Endothelial cell of umbilical vein (primary cell): ENCODE results near the gene LDB3. TPM values are rescaled to one million over a fixed set of nuclear protein-coding genes. Genes with fewer than 3 reads are reported as not detected.

Experiments used
- BruUV-seq: library from RNA; stranded (reverse); fragments of 400-500 nt; replicated peaks from 2 replicates; lab custom pipeline; 2021; lab: Mats Ljungman, UMichigan
- CTCF ChIA-PET: fragments of 300-600, 350-600 bp; sonication (Branson Sonifier 250); formaldehyde crosslinking; loops from one replicate; lab custom pipeline; 2021; ENCODE audit warnings: antibody characterized with exemption, inconsistent platforms; lab: Charles Lee
- POLR2A ChIA-PET: fragments of 300-600, 350-600 bp; sonication (Branson Sonifier 250); formaldehyde crosslinking; loops from one replicate; lab custom pipeline; 2021; ENCODE audit warnings: antibody characterized with exemption, inconsistent platforms; lab: Charles Lee
- DNase-seq: peaks from one replicate; pipeline ENCODE4 v3.0.0-alpha.2; 2011; ENCODE audit warnings: low read depth, low spot score
- FAIRE-seq: peaks from 2 replicates; lab custom pipeline; 2011; peaks lifted over from hg19 to GRCh38; lab: Jason Lieb, UNC
- H2AFZ ChIP-seq: 2 replicates; pipeline ENCODE4 v1.6.0; 2012; ENCODE audit warnings: low read depth, low read length, control low read depth, inconsistent platforms
- H3K27ac ChIP-seq: 2 replicates; pipeline ENCODE4 v1.5.1; 2011; ENCODE audit warnings: low read depth, mild to moderate bottlenecking, control low read depth, low read length, moderate library complexity; ENCODE audit not compliant: insufficient read depth
- H3K27me3 ChIP-seq, 2 experiments: 2 replicates each; pipeline versions ENCODE4 v1.6.0 to v1.6.1; 2011; ENCODE audit warnings: low read length in 2 of 2, mixed read lengths in 1 of 2; ENCODE audit not compliant: control insufficient read depth in 2 of 2, insufficient read depth in 2 of 2
- H3K36me3 ChIP-seq, 2 experiments: 2 replicates in 1 of 2; 3 replicates in 1 of 2; pipeline ENCODE4 v1.5.1; 2011; ENCODE audit warnings: low read length in 2 of 2, mild to moderate bottlenecking in 1 of 2, moderate library complexity in 1 of 2; ENCODE audit not compliant: control insufficient read depth in 2 of 2, insufficient read depth in 2 of 2; ENCODE audit errors: extremely low read depth in 1 of 2
- H3K4me1 ChIP-seq: 3 replicates; pipeline ENCODE4 v1.5.1; 2011; ENCODE audit warnings: mild to moderate bottlenecking, low read length; ENCODE audit not compliant: control insufficient read depth, insufficient read depth; ENCODE audit errors: extremely low read depth
- H3K4me2 ChIP-seq: 2 replicates; pipeline ENCODE4 v1.6.1; 2011; ENCODE audit warnings: low read length, control low read depth, mixed read lengths; ENCODE audit not compliant: insufficient read depth
- H3K4me3 ChIP-seq, 3 experiments: fragments of 200-600 bp in 1 of 3; sonication (generic), shearing (Covaris generic) in 1 of 3; replicated peaks in 1 of 3; 2 replicates each; pipeline ENCODE4 v1.5.1; 2011 to 2016; ENCODE audit warnings: control low read depth in 3 of 3, low read length in 3 of 3, mild to moderate bottlenecking in 2 of 3, inconsistent platforms in 1 of 3, low read depth in 1 of 3, moderate library complexity in 1 of 3; ENCODE audit not compliant: insufficient read depth in 1 of 3
- H3K79me2 ChIP-seq: 2 replicates; pipeline ENCODE4 v1.6.0; 2012; ENCODE audit warnings: low read length, inconsistent platforms; ENCODE audit not compliant: control insufficient read depth, insufficient read depth
- H3K9ac ChIP-seq: replicated peaks from 2 replicates; pipeline ENCODE3; 2011; ENCODE audit warnings: low read length, control low read depth; ENCODE audit not compliant: insufficient read depth; ENCODE audit errors: extremely low read depth
- H3K9me1 ChIP-seq: replicated peaks from 3 replicates; pipeline ENCODE4 v1.6.0; 2011; ENCODE audit warnings: mild to moderate bottlenecking, low read length; ENCODE audit not compliant: control insufficient read depth, insufficient read depth; ENCODE audit errors: extremely low read depth
- H3K9me3 ChIP-seq: replicated peaks from 2 replicates; pipeline ENCODE4 v1.5.1; 2012; ENCODE audit warnings: low read length, inconsistent platforms; ENCODE audit not compliant: control insufficient read depth, insufficient read depth
- H4K20me1 ChIP-seq: replicated peaks from 2 replicates; pipeline ENCODE3; 2011; ENCODE audit warnings: mild to moderate bottlenecking, low read length; ENCODE audit not compliant: control insufficient read depth, insufficient read depth; ENCODE audit errors: extremely low read depth
- EZH2 ChIP-seq: IDR thresholded peaks from 2 replicates; pipeline ENCODE4 v1.6.1; 2012; ENCODE audit warnings: borderline replicate concordance, low read depth, mild to moderate bottlenecking, moderate library complexity, low read length, inconsistent platforms; ENCODE audit not compliant: severe bottlenecking
- FOS ChIP-seq: IDR thresholded peaks from 2 replicates; pipeline ENCODE4 v1.6.1; 2011; ENCODE audit warnings: mild to moderate bottlenecking, low read length, moderate library complexity, borderline replicate concordance; ENCODE audit not compliant: insufficient read depth
- GATA2 ChIP-seq: IDR thresholded peaks from 2 replicates; pipeline ENCODE4 v1.7.0; 2011; ENCODE audit warnings: low read depth, mild to moderate bottlenecking, moderate library complexity, mixed read lengths, low read length; ENCODE audit not compliant: insufficient read length, insufficient read depth
- JUN ChIP-seq: IDR thresholded peaks from 2 replicates; pipeline ENCODE4 v1.6.1; 2011; ENCODE audit warnings: borderline replicate concordance, low read depth; ENCODE audit not compliant: insufficient read length, insufficient read depth
- MYC ChIP-seq: IDR thresholded peaks from one replicate; pipeline ENCODE4 v1.6.1; 2011; ENCODE audit warnings: mild to moderate bottlenecking, low read depth, low read length
- POLR2A ChIP-seq: IDR thresholded peaks from 2 replicates; pipeline ENCODE4 v1.6.1; 2012; ENCODE audit warnings: low read depth, mild to moderate bottlenecking, control low read depth, low read length
- POLR2AphosphoS5 ChIP-seq: IDR thresholded peaks from 2 replicates; pipeline ENCODE4 v1.6.1; 2012; ENCODE audit warnings: low read depth, mild to moderate bottlenecking, control low read depth, low read length, moderate library complexity; ENCODE audit not compliant: insufficient read depth
- dilution Hi-C: fragments of 300-500 bp; cut with MboI; formaldehyde crosslinking; loops from one replicate; pipeline ENCODE4 v1.15.0; 2019; ENCODE audit warnings: low sequenced_read_pairs; ENCODE audit not compliant: extremely low pct_ligation_motif_present
- intact Hi-C: fragments of 100-400 bp; cut with micrococcal nuclease; formaldehyde crosslinking; loops from one replicate; pipeline ENCODE4 v1.10.0; 2022
- polyA plus RNA-seq, 4 experiments: library from polyadenylated mRNA; depleted of rRNA in 3 of 4; stranded (reverse) in 3 of 4; unstranded in 1 of 4; fragments of >200 nt; gene quantifications; 2 replicates each; pipeline versions ENCODE4 v1.2.1 to v1.2.3, GENCODE V29; 2011 to 2012; ENCODE audit warnings: missing spikeins in 1 of 4
- total RNA-seq: library from RNA; stranded (reverse); gene quantifications from 2 replicates; pipeline ENCODE4 v1.2.3, GENCODE V29; 2021
- TF ChIP-seq, protein P1 (sequence below), 2 donors: IDR thresholded peaks; 1 replicate in 1 of 2; 2 replicates in 1 of 2; pipeline ENCODE4 v1.5.1; 2011; ENCODE audit warnings: low read length in 2 of 2, mild to moderate bottlenecking in 2 of 2, moderate library complexity in 2 of 2, control low read depth in 1 of 2, inconsistent platforms in 1 of 2, low read depth in 1 of 2; ENCODE audit not compliant: insufficient read depth in 1 of 2; ENCODE audit errors: extremely low read depth in 1 of 2
- TF ChIP-seq, protein P2 (sequence below): IDR thresholded peaks from 2 replicates; pipeline ENCODE4 v1.6.1; 2011; ENCODE audit not compliant: insufficient read depth, insufficient read length

The LDB3 gene
- total and polyA plus RNA-seq, 2 donors (not counting 3 experiments of a cell fraction or from before 2014, with no cell fraction given): not detected

DNA sequence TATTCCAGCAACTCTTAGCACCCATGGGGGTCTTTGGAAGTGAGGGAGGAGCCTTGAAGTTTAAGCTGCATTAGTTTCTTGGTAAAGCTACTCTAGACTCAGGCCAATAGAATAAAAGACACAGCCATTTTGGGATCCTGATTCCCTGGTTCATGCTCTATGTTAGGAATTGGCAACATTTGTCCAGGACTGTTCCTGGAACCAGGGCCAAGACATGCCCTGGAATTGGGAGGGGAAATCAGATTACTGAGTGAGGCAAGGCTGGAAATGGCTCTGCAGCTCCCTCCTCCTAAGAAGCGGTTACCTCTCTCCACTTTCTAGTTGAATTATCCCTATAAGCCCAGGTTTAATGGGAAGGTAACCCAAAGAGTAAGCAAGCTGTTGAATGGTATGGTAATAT lies 73.9 kb downstream of the LDB3 start:
- H3K4me2 ChIP-seq: no peak overlapping the region
- no peaks in the 10 kb centered on the region for H3K79me2 ChIP-seq
- no peak overlapping the region for H3K9ac ChIP-seq
- H4K20me1 ChIP-seq: peaks cover 12% of the 10 kb centered on the region
- peak; percentile 4 for FAIRE-seq
- intact Hi-C loops (no loop called here), dilution Hi-C loops (no loop called here)
- H3K4me1 ChIP-seq: no peaks in the 10 kb centered on the region
- no peak for DNase-seq
- H3K9me1 ChIP-seq: no peaks in the 10 kb centered on the region
- H3K36me3 ChIP-seq: no peaks in the 10 kb centered on the region
- CTCF ChIA-PET: interaction anchor here (1.3 to 2.2 kb wide), 3 partner anchors 9 to 48 kb away, joined by 3 to 8 read pairs (median 3); no protein-coding TSS in a partner anchor
- no TSS peak for BruUV-seq
- H2AFZ ChIP-seq: no peak overlapping the region
- H3K27me3 ChIP-seq: peaks cover 58 to 82% of the 10 kb centered on the region in 2 experiments
- TF ChIP-seq MYC: no peak
- TF ChIP-seq POLR2AphosphoS5: no peak
- no peak for TF ChIP-seq GATA2
- TF ChIP-seq, protein P1, sequence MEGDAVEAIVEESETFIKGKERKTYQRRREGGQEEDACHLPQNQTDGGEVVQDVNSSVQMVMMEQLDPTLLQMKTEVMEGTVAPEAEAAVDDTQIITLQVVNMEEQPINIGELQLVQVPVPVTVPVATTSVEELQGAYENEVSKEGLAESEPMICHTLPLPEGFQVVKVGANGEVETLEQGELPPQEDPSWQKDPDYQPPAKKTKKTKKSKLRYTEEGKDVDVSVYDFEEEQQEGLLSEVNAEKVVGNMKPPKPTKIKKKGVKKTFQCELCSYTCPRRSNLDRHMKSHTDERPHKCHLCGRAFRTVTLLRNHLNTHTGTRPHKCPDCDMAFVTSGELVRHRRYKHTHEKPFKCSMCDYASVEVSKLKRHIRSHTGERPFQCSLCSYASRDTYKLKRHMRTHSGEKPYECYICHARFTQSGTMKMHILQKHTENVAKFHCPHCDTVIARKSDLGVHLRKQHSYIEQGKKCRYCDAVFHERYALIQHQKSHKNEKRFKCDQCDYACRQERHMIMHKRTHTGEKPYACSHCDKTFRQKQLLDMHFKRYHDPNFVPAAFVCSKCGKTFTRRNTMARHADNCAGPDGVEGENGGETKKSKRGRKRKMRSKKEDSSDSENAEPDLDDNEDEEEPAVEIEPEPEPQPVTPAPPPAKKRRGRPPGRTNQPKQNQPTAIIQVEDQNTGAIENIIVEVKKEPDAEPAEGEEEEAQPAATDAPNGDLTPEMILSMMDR (IDR thresholded peaks at IDR 0.05; ENCODE audit: extremely low read depth in 1 of 2, insufficient read depth in 1 of 2, low read depth in 1 of 2, low read length in 2 of 2): no peak
- TF ChIP-seq EZH2: no peak
- no peak for TF ChIP-seq POLR2A
- TF ChIP-seq FOS: no peak
- TF ChIP-seq, protein P2, sequence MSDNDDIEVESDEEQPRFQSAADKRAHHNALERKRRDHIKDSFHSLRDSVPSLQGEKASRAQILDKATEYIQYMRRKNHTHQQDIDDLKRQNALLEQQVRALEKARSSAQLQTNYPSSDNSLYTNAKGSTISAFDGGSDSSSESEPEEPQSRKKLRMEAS: no peak
- no peak for TF ChIP-seq JUN
- no peaks in the 10 kb centered on the region for H3K9me3 ChIP-seq
- H3K27ac ChIP-seq: no peak overlapping the region
- POLR2A ChIA-PET: no interaction called here
- no peak overlapping the region for H3K4me3 ChIP-seq
